CD4-positive, alpha-beta T cell treated with Interleukin-15 for 1 hour (primary cell): ENCODE results near the gene DTD1.
"Not testable (repeated sequence)": the region's sequence is repeated elsewhere in the genome, so short reads cannot be mapped to it uniquely, and the experiment has no call there.

ENCODE experiments used
- DNase-seq: peaks from one replicate; pipeline ENCODE4 v3.0.0-alpha.2; 2020

Gene DTD1

DNA sequence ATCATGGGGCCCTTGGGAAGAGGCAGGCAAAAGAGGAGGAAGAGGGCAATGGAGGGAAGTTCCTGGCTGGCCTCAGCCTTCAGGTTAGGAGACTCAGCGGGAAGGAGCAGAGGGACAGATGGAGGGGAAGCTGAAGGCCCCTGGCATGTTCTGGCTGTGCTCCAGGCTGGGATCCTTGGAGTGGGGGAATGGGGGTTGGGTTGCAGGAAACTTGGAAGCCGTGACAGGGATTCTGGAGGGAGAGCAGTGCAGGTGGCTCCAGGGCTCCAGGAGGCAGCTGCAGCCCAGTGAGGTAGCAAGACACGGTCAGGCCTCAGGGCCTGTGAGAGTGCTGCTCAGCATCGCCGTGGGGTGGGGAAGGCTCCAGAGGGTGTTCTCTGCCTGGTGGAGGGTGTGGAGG, 161.1 kb downstream of the DTD1 start:
- DNase-seq, result no peak

DNA sequence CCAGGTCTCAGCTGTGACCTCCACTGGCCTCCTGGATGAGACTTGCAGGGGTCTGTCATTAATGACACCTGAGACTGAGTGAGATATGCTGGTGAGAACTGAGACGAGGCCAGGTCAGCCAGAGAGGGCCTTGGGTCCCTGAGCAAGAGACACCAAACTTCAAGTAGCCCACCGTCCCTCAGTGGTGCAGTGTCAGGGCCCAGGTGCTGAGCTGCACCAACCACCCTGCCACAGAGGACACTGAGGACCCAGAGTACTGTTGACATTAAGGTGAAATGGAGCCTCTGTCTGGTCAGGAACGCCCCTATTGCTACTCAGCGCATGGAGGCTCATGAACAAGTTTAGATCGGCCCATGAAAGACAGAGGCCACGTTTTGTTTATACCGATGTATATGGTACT, 161.7 kb downstream of the DTD1 start:
- no peak for DNase-seq

GRCh38 chr20:18750735-18751134, 162.9 kb downstream of the DTD1 start:
- no peak for DNase-seq

DNA sequence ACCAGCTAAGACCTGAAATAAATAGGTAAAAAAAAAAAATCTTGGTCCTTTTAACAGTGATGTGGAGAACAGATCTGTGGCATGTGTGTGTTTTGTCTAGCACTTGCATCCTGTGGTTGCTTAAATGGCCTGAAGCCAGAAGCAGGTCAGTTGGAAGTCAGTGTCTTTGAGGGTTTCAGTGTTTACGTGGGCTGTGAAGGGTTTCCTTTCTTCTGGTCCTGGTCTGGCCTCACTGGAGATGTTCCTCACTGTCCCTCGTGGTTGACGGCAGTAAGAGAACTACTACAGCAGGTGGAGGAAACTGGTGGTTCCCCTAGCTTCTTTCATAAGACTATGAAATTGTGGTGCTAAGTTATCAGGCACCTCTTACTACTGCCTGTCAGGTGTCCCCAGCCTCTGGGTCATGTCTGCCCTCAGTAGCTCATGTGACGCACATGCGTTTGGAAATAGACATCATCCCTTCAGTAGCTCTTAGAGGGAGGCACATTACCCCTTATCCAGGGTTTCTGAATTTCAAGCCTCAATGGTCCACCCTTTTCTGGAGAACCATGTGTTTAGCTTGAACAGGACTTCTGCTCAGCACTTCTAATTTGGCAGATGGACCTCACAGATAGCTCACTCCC, 166.3 kb downstream of the DTD1 start:
- no peak for DNase-seq

- DNase-seq, result no peak
These were observed 166.8 kb downstream of the DTD1 start for GRCh38 chr20:18754653-18755045.

GRCh38 chr20:18760852-18761251, 173.0 kb downstream of the DTD1 start:
- DNase-seq, result not testable (repeated sequence)

DNA sequence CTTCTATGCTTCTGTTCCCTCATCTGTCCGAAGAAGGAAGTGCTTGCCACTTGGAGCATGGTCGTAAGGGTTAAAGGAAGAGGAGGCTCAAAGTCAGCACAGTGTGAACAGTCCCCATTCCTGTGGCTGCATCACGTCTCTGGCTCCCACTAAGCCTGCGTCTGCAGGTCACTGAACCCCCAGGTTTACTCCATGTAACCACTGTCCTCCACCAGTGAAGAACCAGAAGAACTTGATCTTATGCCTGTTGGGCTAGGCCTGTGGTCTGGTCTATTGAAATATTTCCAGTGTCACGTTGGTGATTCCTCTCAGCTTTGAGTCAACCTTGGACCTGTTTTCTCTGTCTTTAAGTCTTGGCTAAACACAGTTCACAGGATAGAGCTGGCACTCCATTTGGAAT, 179.8 kb downstream of the DTD1 start:
- no peak for DNase-seq

DNA sequence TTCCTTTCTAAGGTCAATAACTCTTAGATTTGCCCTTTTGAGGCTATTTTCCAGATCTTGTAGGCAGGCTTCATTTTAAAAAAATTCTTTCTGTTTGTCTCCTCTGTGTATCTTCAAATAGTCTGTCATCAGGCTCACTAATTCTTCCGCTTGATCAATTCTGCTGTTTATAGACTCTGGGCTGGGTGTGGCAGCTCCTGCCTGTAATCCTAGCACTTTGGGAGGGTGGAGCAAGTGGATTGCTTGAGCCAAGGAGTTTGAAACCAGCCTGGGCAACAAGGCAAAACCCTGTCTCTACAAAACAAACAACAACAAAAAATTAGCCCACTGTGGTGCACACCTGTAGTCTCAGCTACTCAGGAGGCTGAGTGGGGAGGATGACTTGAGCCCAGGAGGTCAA, 185.7 kb downstream of the DTD1 start:
- DNase-seq, result no peak

DNA sequence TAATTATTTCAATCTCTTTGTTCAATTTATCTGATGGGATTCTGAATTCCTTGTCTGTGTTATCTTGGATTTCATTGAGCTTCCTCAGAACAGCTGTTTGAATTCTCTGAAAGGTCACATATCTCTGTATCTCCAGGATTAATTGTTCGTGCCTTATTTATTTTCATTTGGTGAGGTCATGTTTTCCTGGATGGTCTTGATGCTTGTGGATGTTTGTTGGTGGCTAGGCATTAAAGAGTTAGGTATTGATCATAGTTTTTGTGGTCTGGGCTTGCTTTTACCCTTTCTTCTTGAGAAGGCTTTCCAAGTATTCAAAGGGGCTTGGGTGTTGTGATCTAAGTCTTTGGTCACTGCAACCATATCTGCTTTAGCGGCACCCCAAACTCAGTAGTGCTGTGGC, 186.4 kb downstream of the DTD1 start:
- DNase-seq, result no peak

DNA sequence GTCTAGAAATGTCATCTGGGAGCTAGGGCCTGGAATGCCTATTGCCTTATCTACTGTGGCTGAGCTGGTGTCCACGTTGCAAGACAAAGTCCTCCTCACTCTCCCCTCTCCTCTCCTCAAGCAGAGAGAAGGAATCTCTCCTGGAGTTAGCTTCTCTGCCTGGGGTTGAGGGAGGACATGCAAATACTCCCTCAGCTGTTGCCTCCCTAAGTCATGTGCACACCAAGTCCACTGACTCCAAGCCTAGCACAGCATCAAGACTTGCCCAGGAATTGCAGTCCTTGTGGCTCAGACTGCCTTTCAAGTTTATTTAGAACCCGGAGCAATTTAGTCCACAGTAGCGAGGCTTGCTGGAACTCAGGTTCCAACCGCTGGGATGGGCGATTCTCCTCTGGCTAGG, 187.8 kb downstream of the DTD1 start:
- DNase-seq, result no peak

DNA sequence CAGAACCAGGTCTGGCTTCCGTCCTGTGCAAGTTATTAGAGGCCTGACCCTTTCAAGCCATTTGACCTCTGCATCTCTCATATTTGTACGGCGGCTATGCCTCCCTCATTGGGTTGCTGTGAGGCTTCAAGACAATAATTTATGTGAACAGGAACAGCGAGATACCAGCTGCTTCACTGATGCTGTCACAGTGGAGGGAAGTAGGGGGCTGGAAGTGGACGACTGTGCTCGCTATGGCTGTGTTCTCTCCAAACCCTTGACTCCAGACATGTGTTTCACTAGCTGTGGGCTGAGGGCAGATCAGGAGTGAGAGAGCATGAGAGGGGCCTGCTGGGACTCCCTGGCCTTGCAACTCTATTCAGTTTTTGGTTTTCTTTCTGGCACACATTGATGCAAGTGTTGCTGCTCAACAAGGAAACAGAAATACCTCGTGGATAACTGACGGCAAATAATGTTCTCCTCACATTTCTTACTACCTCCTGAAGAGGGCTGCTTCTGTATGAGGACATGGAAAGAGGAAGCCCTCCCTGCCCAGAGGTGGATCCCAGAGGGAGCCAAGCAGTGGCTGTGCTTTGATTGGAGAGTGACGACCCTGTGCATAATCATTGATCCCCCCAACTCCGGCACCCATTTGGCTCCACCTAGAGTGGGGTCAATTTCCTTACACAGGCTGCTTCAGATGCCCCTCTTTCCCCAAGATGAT, 191.0 kb downstream of the DTD1 start:
- DNase-seq, result no peak

GRCh38 chr20:18780385-18781130, 192.7 kb downstream of the DTD1 start:
- DNase-seq, result no peak

- no peak for DNase-seq
These were observed 193.7 kb downstream of the DTD1 start for GRCh38 chr20:18781509-18781908.

DNA sequence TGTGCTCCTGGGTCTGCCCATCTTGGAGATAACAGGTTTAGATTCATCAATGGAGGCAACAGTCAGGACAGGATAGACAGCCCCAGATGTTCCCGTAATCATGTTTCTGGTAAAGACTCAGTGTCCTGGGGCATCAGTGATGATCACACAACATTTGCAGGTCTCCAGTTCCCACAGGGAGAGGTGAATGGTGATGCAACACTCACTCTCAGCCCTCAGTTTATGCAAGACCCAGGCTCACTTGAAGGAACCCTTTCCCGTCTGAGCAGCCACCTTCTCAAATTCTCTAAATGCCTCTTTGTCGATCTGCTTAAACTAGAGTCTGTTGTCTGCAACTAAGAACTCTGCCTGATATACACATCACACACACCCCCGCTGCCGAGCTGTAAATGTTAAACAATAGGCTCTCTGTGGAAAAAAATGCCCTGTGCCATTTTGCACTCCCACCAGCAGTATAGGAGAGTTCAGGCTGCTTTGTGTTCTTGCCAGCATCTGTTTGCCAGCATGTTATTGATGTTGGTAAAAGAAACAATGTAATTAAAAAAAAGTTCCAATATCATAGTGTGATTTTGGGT, 195.6 kb downstream of the DTD1 start:
- no peak for DNase-seq

DNA sequence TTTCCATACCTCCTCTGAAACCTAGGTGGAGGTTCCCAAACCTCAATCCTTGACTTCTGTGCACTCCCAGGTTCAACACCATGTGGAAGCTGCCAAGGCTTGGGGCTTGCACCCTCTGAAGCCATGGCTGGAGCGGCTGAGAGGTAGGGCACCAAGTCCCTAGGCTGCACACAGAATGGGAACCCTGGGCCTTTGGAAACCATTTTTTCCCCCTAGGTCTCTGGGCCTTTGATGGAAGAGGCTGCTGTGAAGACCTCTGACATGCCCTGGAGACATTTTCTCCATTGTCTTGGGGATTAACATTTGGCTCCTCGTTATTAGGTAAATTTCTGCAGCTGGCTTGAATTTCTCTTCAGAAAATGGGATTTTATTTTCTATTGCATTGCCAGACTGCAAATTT, 199.2 kb downstream of the DTD1 start:
- DNase-seq, result not testable (repeated sequence)

DNA sequence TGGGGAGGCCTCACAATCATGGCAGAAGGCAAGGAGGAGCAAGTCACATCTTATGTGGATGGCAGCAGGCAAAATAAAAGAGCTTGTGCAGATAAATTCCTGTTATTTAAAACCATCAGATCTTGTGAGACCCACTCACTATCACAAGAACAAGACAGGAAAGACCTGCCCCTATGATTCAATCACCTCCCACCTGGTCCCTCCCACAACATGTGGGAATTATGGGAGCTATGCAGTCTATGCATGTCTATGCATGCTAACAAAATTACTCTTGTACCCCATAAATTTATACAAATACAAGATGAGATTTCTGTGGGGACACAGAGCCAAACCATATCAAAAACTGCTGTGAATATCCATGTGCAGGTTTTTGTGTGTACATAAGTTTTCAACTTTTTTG, 200.2 kb downstream of the DTD1 start:
- no peak for DNase-seq

DNA sequence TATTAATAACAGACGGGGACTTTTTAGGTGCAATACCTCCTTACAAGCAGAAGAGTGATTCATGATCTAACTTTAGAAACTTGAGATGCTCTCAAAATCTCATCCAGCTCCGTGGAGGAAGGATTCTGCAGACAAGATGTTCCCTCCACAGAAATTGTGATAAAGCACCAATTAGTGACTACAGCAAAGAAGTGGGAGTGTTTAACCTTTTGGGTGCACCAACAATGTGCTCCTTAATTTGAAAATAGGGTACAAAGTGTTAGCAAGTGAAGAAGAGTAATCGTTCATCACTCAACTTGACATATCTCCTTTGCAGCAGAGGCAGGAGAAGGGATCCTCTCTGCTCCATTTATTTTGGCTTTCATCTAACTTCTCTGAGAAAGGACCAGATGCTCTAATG, 202.9 kb downstream of the DTD1 start:
- DNase-seq, result no peak

GRCh38 chr20:18793625-18794427, 206.0 kb downstream of the DTD1 start:
- DNase-seq, result peak; percentile 93

DNA sequence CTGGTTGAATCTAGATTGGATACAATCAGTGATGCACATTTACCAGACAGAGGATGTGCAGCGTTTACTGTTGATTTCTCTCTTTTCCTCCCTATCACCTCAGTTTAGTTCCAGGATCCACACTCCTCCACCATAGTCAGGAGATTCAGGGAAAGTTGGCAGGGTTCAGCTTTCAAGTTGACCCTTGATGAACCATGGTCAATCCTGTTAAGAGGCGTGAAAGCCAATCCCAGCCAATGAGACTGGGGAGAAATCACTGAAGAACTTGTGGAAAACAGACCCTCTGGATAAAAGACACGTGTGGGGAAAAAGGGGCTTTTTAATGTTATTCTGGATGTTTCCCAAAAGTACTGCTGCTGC, 206.6 kb downstream of the DTD1 start:
- no peak for DNase-seq

DNA sequence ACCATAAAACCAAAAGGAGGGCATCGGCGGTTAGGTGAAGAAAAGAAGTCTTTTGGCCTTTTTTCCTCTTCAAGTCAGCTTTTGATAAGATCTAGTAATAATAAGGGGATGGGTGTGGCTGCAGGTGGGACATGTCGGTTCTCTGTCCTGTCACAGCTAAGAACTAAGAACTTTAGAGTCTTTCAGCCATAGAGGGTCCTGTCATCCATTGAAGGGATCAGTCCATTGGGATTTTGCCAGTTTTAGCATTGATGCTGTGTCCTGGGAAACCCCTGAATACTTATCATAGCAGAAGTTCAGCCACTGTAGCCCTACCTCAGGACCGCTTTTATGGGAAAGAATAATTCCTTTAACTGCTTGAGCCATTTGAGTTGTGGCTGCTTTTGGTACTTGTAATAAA, 207.5 kb downstream of the DTD1 start:
- no peak for DNase-seq

GRCh38 chr20:18796282-18796833, 208.5 kb downstream of the DTD1 start:
- no peak for DNase-seq

DNA sequence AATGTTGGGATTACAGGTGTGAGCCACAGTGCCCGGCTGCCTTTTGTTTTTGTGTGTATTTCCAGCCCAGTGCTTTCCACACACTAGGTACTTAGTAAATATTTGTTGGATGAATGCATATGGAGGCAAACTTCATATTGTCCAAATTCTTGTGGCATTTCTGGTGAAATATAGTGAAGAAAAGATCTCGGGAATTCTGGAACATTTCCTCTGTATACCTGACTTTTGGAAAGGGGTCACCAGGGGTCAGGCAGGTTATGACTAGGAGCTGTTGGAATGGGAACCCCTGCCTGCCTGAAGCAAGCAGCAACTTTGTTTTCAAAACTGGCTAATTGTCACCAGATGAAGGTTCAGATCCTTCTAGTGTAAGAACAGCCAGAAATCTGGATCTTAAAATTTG, 213.7 kb downstream of the DTD1 start:
- DNase-seq, result no peak
